Astrocyte (in vitro differentiated cells and primary cell): ENCODE measurements around the gene NLGN1.

Source experiments
- CTCF ChIP-seq: IDR thresholded peaks from 2 replicates; pipeline ENCODE4 v1.5.1; 2011; ENCODE audit warnings: low read depth, mild to moderate bottlenecking, inconsistent platforms, low read length, moderate library complexity; ENCODE audit not compliant: insufficient read depth
- EZH2 ChIP-seq: IDR thresholded peaks from 2 replicates; pipeline ENCODE4 v1.6.1; 2012; ENCODE audit warnings: mild to moderate bottlenecking, low read length, inconsistent platforms; ENCODE audit not compliant: insufficient read depth

- TF ChIP-seq CTCF, result no peak
- no peak for TF ChIP-seq EZH2
Observed at GRCh38 chr3:174146008-174146407, 748.5 kb downstream of the NLGN1 start.
